SK-N-SH (cell line): Measurements from ENCODE around the gene PEPD. TPM values are rescaled to one million over a fixed set of nuclear protein-coding genes. Genes with fewer than 3 reads are reported as not detected.

ENCODE experiments used
- CTCF ChIA-PET: fragments of 300-600, 350-600 bp; formaldehyde crosslinking; extraction: SDS; loops from one replicate; lab custom pipeline; 2021; lab: Yijun Ruan, JAX
- POLR2A ChIA-PET: fragments of 350-600 bp; sonication (Branson Sonifier 250); formaldehyde crosslinking; extraction: SDS; loops from one replicate; lab custom pipeline; 2020; ENCODE audit warnings: antibody characterized with exemption, inconsistent platforms; lab: Yijun Ruan, JAX
- DNase-seq: peaks from one replicate; pipeline ENCODE4 v3.0.0; 2012
- H2AFZ ChIP-seq: fragments of 200-600 bp; sonication (generic); 2 replicates; pipeline ENCODE4 v1.8.1; 2016; ENCODE audit warnings: antibody characterized with exemption, mild to moderate bottlenecking, low read depth
- H3F3A ChIP-seq: fragments of 200-600 bp; sonication (generic); replicated peaks from 2 replicates; pipeline ENCODE3; 2016; ENCODE audit warnings: antibody characterized with exemption, mild to moderate bottlenecking; ENCODE audit not compliant: insufficient read depth
- H3K27ac ChIP-seq, 2 experiments: fragments of 200-500 bp in 1 of 2; fragments of 200-600 bp in 1 of 2; sonication (Bioruptor generic) in 1 of 2; sonication (generic), shearing (Covaris generic) in 1 of 2; 2 replicates each; pipeline versions ENCODE4 v1.5.1 to v1.6.1; 2014 to 2016; ENCODE audit warnings: low read depth in 2 of 2, inconsistent platforms in 1 of 2, low read length in 1 of 2, mild to moderate bottlenecking in 1 of 2, mixed read lengths in 1 of 2
- H3K27me3 ChIP-seq: fragments of 200-600 bp; sonication (generic), shearing (Covaris generic); 2 replicates; pipeline ENCODE4 v1.6.1; 2016; ENCODE audit warnings: mixed run types; ENCODE audit not compliant: insufficient read depth
- H3K36me3 ChIP-seq, 2 experiments: fragments of 200-500 bp in 1 of 2; fragments of 200-600 bp in 1 of 2; sonication (Bioruptor generic) in 1 of 2; sonication (generic) in 1 of 2; replicated peaks in 1 of 2; 2 replicates each; pipeline versions ENCODE3 to v1.5.1; 2014 to 2016; ENCODE audit warnings: low read length in 1 of 2, mild to moderate bottlenecking in 1 of 2; ENCODE audit not compliant: insufficient read depth in 2 of 2, control insufficient read depth in 1 of 2
- H3K4me1 ChIP-seq, 2 experiments: fragments of 200-500 bp in 1 of 2; fragments of 200-600 bp in 1 of 2; sonication (Bioruptor generic) in 1 of 2; sonication (generic), shearing (Covaris generic) in 1 of 2; 2 replicates each; pipeline versions ENCODE4 v1.5.1 to v1.6.1; 2014 to 2016; ENCODE audit warnings: low read depth in 1 of 2, low read length in 1 of 2, mixed run types in 1 of 2; ENCODE audit not compliant: insufficient read depth in 2 of 2, control insufficient read depth in 1 of 2
- H3K4me2 ChIP-seq: fragments of 200-600 bp; sonication (generic), shearing (Covaris generic); 2 replicates; pipeline ENCODE4 v1.6.1; 2017; ENCODE audit warnings: mixed run types
- H3K4me3 ChIP-seq, 2 experiments: fragments of 200-500 bp in 1 of 2; fragments of 200-600 bp in 1 of 2; sonication (Bioruptor generic) in 1 of 2; sonication (generic), shearing (Covaris generic) in 1 of 2; 2 replicates each; pipeline versions ENCODE4 v1.5.1 to v1.8.1; 2014 to 2016; ENCODE audit warnings: low read depth in 2 of 2, inconsistent platforms in 1 of 2, low read length in 1 of 2, mild to moderate bottlenecking in 1 of 2, mixed read lengths in 1 of 2, moderate library complexity in 1 of 2
- H3K79me2 ChIP-seq: fragments of 200-600 bp; sonication (generic); 2 replicates; pipeline ENCODE4 v1.8.1; 2017; ENCODE audit warnings: mild to moderate bottlenecking; ENCODE audit not compliant: insufficient read depth
- H3K9ac ChIP-seq: fragments of 200-600 bp; sonication (generic); 2 replicates; pipeline ENCODE4 v1.6.1; 2017; ENCODE audit warnings: mixed run types
- H3K9me2 ChIP-seq: fragments of 200-600 bp; sonication (generic); 2 replicates; pipeline ENCODE4 v1.6.1; 2017; ENCODE audit warnings: mixed run types
- H3K9me3 ChIP-seq: fragments of 200-600 bp; sonication (generic); 2 replicates; pipeline ENCODE4 v1.6.1; 2017; ENCODE audit warnings: mixed run types, mild to moderate bottlenecking, moderate library complexity
- H4K20me1 ChIP-seq: fragments of 200-600 bp; sonication (generic); 2 replicates; pipeline ENCODE4 v1.6.1; 2017; ENCODE audit warnings: mild to moderate bottlenecking, mixed run types; ENCODE audit not compliant: insufficient read depth
- EZH2phosphoT487 ChIP-seq: fragments of 200-600 bp; sonication (generic); IDR thresholded peaks from 2 replicates; pipeline ENCODE4 v1.6.1; 2017; ENCODE audit warnings: low read depth, mixed run types, mild to moderate bottlenecking, antibody characterized with exemption, moderate library complexity, borderline replicate concordance
- FOSL2 ChIP-seq: IDR thresholded peaks from 2 replicates; pipeline ENCODE4 v1.4.0; 2012; ENCODE audit warnings: low read depth, mild to moderate bottlenecking, moderate library complexity, borderline replicate concordance
- FOXM1 ChIP-seq: IDR thresholded peaks from 2 replicates; pipeline ENCODE4 v1.4.0; 2012; ENCODE audit warnings: low read depth, mild to moderate bottlenecking
- GATA2 ChIP-seq: sonication (generic); formaldehyde crosslinking; IDR thresholded peaks from 2 replicates; pipeline ENCODE4 v1.5.0; 2020; ENCODE audit warnings: mild to moderate bottlenecking, missing genetic modification reagents
- IRF3 ChIP-seq: fragments of 150-350 bp; IDR thresholded peaks from 2 replicates; pipeline ENCODE4 v1.6.1; 2016; ENCODE audit warnings: mild to moderate bottlenecking, low read depth, low read length
- JUND ChIP-seq: IDR thresholded peaks from 2 replicates; pipeline ENCODE4 v1.4.0; 2012
- MXI1 ChIP-seq: IDR thresholded peaks from 2 replicates; pipeline ENCODE4 v1.6.1; 2012; ENCODE audit warnings: mild to moderate bottlenecking, low read depth, low read length, improper control_type of control experiment
- NRF1 ChIP-seq: IDR thresholded peaks from 2 replicates; pipeline ENCODE4 v1.6.1; 2012; ENCODE audit warnings: low read depth, mild to moderate bottlenecking, low read length
- PBX3 ChIP-seq: IDR thresholded peaks from 2 replicates; pipeline ENCODE4; 2012
- POLR2AphosphoS5 ChIP-seq: IDR thresholded peaks from 2 replicates; pipeline ENCODE4 v1.6.1; 2012; ENCODE audit warnings: low read depth, low read length
- RAD21 ChIP-seq: IDR thresholded peaks from 2 replicates; pipeline ENCODE4 v1.6.1; 2012; ENCODE audit warnings: mild to moderate bottlenecking, low read length
- RCOR1 ChIP-seq: fragments of 150-350 bp; IDR thresholded peaks from 2 replicates; pipeline ENCODE4 v1.6.1; 2017; ENCODE audit warnings: antibody characterized with exemption, low read length
- SIN3A ChIP-seq: IDR thresholded peaks from 2 replicates; pipeline ENCODE4 v1.6.1; 2012; ENCODE audit warnings: low read depth, mild to moderate bottlenecking, low read length, moderate library complexity, borderline replicate concordance
- SMC3 ChIP-seq: IDR thresholded peaks from 2 replicates; pipeline ENCODE4 v1.6.1; 2012; ENCODE audit warnings: low read depth, low read length, improper control_type of control experiment
- TCF12 ChIP-seq: IDR thresholded peaks from 2 replicates; pipeline ENCODE4 v1.4.0; 2012
- USF2 ChIP-seq: fragments of 150-350 bp; IDR thresholded peaks from 2 replicates; pipeline ENCODE4 v1.6.1; 2017; ENCODE audit warnings: antibody characterized with exemption, low read length, low read depth, borderline replicate concordance
- WGBS: methylation state at CpG from one replicate; pipeline ENCODE4 v1.1.6; 2017; ENCODE audit warnings: low lambda C conversion rate; 5-methylcytosine and 5-hydroxymethylcytosine counted together
- polyA plus RNA-seq, 3 experiments: library from polyadenylated mRNA; depleted of rRNA; stranded (reverse); fragments of >200 nt; gene quantifications; 2 replicates each; pipeline ENCODE4 v1.2.3, GENCODE V29; 2012
- TF ChIP-seq, protein P1 (sequence below): IDR thresholded peaks from 2 replicates; pipeline ENCODE4 v1.6.1; 2012; ENCODE audit warnings: mild to moderate bottlenecking, low read depth, low read length, moderate library complexity

The PEPD gene
- polyA plus RNA-seq, 1 of the 3 experiments (the other 2 are of a cell fraction): 88.9 TPM

GRCh38 chr19:33558856-33559255 lies 37.3 kb upstream of the PEPD start:
- Histone ChIP-seq H3K9me3 (no peaks in the 10 kb centered on the region; the same call in 1 of the 2 replicates), H3K9me2 (no peaks in the 10 kb centered on the region), H3K79me2 (no peaks in the 10 kb centered on the region), H3K9ac (no peak overlapping the region), H3K27me3 (no peaks in the 10 kb centered on the region), H2AFZ (no peak overlapping the region), H3K4me2 (no peak overlapping the region), H3K4me3 (no peak overlapping the region), H3K27ac (no peak overlapping the region), H4K20me1 (no peaks in the 10 kb centered on the region), H3K36me3 (no peaks in the 10 kb centered on the region), H3F3A (no peaks in the 10 kb centered on the region), H3K4me1 (no peaks in the 10 kb centered on the region; a peak in 1 of 4 replicates)
- ChIA-PET CTCF (no interaction called here), POLR2A (no interaction called here)
- DNase-seq: no peak
- WGBS: 45% methylated on average over 5 of the region's 9 CpGs
- no peak for TF ChIP-seq USF2
- no peak for TF ChIP-seq SIN3A
- no peak for TF ChIP-seq IRF3
- no peak for TF ChIP-seq TCF12
- TF ChIP-seq SMC3: no peak
- no peak for TF ChIP-seq POLR2AphosphoS5
- no peak for TF ChIP-seq FOSL2

GRCh38 chr19:33558151-33558550 lies 36.6 kb upstream of the PEPD start:
- no peak for DNase-seq
- Histone ChIP-seq H3K9ac (no peak overlapping the region), H3K4me2 (no peak overlapping the region), H3K79me2 (no peaks in the 10 kb centered on the region), H4K20me1 (no peaks in the 10 kb centered on the region), H3K27me3 (no peaks in the 10 kb centered on the region), H3F3A (no peaks in the 10 kb centered on the region), H3K27ac (no peak overlapping the region), H3K4me1 (no peaks in the 10 kb centered on the region; a peak in 1 of 4 replicates), H3K4me3 (no peak overlapping the region), H3K36me3 (no peaks in the 10 kb centered on the region), H3K9me3 (no peaks in the 10 kb centered on the region; the same call in 1 of the 2 replicates), H3K9me2 (no peaks in the 10 kb centered on the region), H2AFZ (no peak overlapping the region)
- 39% methylated on average over 8 of the region's 8 CpGs for WGBS
- no peak for TF ChIP-seq EZH2phosphoT487
- no peak for TF ChIP-seq JUND
- no peak for TF ChIP-seq MXI1
- TF ChIP-seq RAD21: no peak
- no peak for TF ChIP-seq RCOR1
- TF ChIP-seq USF2: no peak
- TF ChIP-seq, protein P1, sequence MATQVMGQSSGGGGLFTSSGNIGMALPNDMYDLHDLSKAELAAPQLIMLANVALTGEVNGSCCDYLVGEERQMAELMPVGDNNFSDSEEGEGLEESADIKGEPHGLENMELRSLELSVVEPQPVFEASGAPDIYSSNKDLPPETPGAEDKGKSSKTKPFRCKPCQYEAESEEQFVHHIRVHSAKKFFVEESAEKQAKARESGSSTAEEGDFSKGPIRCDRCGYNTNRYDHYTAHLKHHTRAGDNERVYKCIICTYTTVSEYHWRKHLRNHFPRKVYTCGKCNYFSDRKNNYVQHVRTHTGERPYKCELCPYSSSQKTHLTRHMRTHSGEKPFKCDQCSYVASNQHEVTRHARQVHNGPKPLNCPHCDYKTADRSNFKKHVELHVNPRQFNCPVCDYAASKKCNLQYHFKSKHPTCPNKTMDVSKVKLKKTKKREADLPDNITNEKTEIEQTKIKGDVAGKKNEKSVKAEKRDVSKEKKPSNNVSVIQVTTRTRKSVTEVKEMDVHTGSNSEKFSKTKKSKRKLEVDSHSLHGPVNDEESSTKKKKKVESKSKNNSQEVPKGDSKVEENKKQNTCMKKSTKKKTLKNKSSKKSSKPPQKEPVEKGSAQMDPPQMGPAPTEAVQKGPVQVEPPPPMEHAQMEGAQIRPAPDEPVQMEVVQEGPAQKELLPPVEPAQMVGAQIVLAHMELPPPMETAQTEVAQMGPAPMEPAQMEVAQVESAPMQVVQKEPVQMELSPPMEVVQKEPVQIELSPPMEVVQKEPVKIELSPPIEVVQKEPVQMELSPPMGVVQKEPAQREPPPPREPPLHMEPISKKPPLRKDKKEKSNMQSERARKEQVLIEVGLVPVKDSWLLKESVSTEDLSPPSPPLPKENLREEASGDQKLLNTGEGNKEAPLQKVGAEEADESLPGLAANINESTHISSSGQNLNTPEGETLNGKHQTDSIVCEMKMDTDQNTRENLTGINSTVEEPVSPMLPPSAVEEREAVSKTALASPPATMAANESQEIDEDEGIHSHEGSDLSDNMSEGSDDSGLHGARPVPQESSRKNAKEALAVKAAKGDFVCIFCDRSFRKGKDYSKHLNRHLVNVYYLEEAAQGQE: no peak
- TF ChIP-seq SMC3: no peak
- TF ChIP-seq NRF1: no peak
- no peak for TF ChIP-seq FOSL2
- no peak for TF ChIP-seq GATA2 (CRISPR knock-in tag)
- TF ChIP-seq POLR2AphosphoS5: no peak
- TF ChIP-seq PBX3: no peak
- TF ChIP-seq FOXM1: no peak
- CTCF ChIA-PET: interaction anchor here (1.8 kb wide), 1 partner anchor 27 kb away, joined by 4 read pairs; no protein-coding TSS in a partner anchor
- POLR2A ChIA-PET: no interaction called here
